HEK293 (cell line): ENCODE measurements around the gene ATXN1L.
A peak's percentile ranks its signal among the peaks of the same experiment; 100 is the strongest.

Experiments
- CTCF ChIA-PET: fragments of 350-600 bp; formaldehyde crosslinking; extraction: SDS; loops from one replicate; lab custom pipeline; 2021; ENCODE audit warnings: antibody characterized with exemption; lab: Yijun Ruan, JAX
- POLR2A ChIA-PET: fragments of 300-600 bp; formaldehyde crosslinking; extraction: SDS; loops from one replicate; lab custom pipeline; 2020; ENCODE audit warnings: antibody characterized with exemption, inconsistent platforms; lab: Yijun Ruan, JAX
- H3K27ac ChIP-seq: fragments of 200-500 bp; sonication (Bioruptor generic); 2 replicates; pipeline ENCODE4 v1.5.1; 2014; ENCODE audit warnings: low read depth, low read length, control low read depth, inconsistent platforms; ENCODE audit errors: extremely low read depth
- H3K36me3 ChIP-seq, 2 experiments: fragments of 200-500 bp in 1 of 2; sonication (Bioruptor generic) in 1 of 2; 1 replicate in 1 of 2; 2 replicates in 1 of 2; pipeline ENCODE4 v1.5.1; 2014 to 2017; ENCODE audit warnings: inconsistent platforms in 2 of 2, low read length in 2 of 2; ENCODE audit not compliant: control insufficient read depth in 2 of 2, insufficient read depth in 1 of 2
- H3K4me1 ChIP-seq: fragments of 200-500 bp; sonication (Bioruptor generic); 2 replicates; pipeline ENCODE4 v1.5.1; 2014; ENCODE audit warnings: mild to moderate bottlenecking, low read length, inconsistent platforms; ENCODE audit not compliant: control insufficient read depth, insufficient read depth
- H3K4me3 ChIP-seq: 2 replicates; pipeline ENCODE4 v1.5.1; 2011; ENCODE audit warnings: low read depth, mild to moderate bottlenecking, control low read depth, low read length, moderate library complexity
- H3K9me3 ChIP-seq: fragments of 200-500 bp; sonication (Bioruptor generic); 2 replicates; pipeline ENCODE4 v1.5.1; 2014; ENCODE audit warnings: low read depth, low read length, inconsistent platforms; ENCODE audit not compliant: control insufficient read depth, insufficient read depth
- KLF16 ChIP-seq: fragments of 450-650 bp; formaldehyde crosslinking; IDR thresholded peaks from 2 replicates; pipeline ENCODE4 v1.5.1; 2017; ENCODE audit warnings: missing biosample characterization, missing genetic modification characterization
- PATZ1 ChIP-seq: fragments of 450-650 bp; formaldehyde crosslinking; IDR thresholded peaks from 2 replicates; pipeline ENCODE4 v1.5.1; 2016; ENCODE audit warnings: missing biosample characterization, missing genetic modification characterization
- SCRT1 ChIP-seq: fragments of 450-650 bp; formaldehyde crosslinking; IDR thresholded peaks from 2 replicates; pipeline ENCODE4 v1.5.1; 2016; ENCODE audit warnings: missing biosample characterization, missing genetic modification characterization, borderline replicate concordance
- ZBTB17 ChIP-seq: fragments of 450-650 bp; formaldehyde crosslinking; IDR thresholded peaks from 2 replicates; pipeline ENCODE4 v1.5.1; 2016; ENCODE audit warnings: missing biosample characterization, missing genetic modification characterization
- ZBTB21 ChIP-seq: fragments of 450-650 bp; formaldehyde crosslinking; IDR thresholded peaks from 2 replicates; pipeline ENCODE4 v1.5.1; 2017; ENCODE audit warnings: missing biosample characterization, missing genetic modification characterization
- ZBTB26 ChIP-seq: fragments of 450-650 bp; formaldehyde crosslinking; optimal IDR thresholded peaks from 2 replicates; pipeline ENCODE3; 2016; ENCODE audit warnings: missing biosample characterization, mild to moderate bottlenecking, missing genetic modification characterization
- ZFP69B ChIP-seq: fragments of 450-650 bp; formaldehyde crosslinking; IDR thresholded peaks from 2 replicates; pipeline ENCODE4 v1.5.1; 2016; ENCODE audit warnings: missing biosample characterization, missing genetic modification characterization
- ZNF175 ChIP-seq: fragments of 450-650 bp; formaldehyde crosslinking; IDR thresholded peaks from 2 replicates; pipeline ENCODE4 v1.5.1; 2016; ENCODE audit warnings: missing biosample characterization, missing genetic modification characterization
- ZNF18 ChIP-seq: fragments of 450-650 bp; formaldehyde crosslinking; IDR thresholded peaks from 2 replicates; pipeline ENCODE4 v1.5.1; 2016; ENCODE audit warnings: missing biosample characterization, missing genetic modification characterization
- ZNF184 ChIP-seq: fragments of 450-650 bp; IDR thresholded peaks from 2 replicates; pipeline ENCODE4 v1.5.1; 2018; ENCODE audit warnings: missing biosample characterization, mild to moderate bottlenecking, missing genetic modification characterization
- ZNF24 ChIP-seq: fragments of 450-650 bp; formaldehyde crosslinking; IDR thresholded peaks from 2 replicates; pipeline ENCODE4 v1.5.1; 2016; ENCODE audit warnings: missing biosample characterization, missing genetic modification characterization
- ZNF266 ChIP-seq: fragments of 450-650 bp; formaldehyde crosslinking; IDR thresholded peaks from 2 replicates; pipeline ENCODE4 v1.5.1; 2016; ENCODE audit warnings: missing biosample characterization, missing genetic modification characterization, low read depth
- ZNF335 ChIP-seq: fragments of 450-650 bp; formaldehyde crosslinking; conservative IDR thresholded peaks from 2 replicates; pipeline ENCODE4 v1.5.1; 2016; ENCODE audit warnings: missing biosample characterization, missing genetic modification characterization
- ZNF426 ChIP-seq: fragments of 450-650 bp; formaldehyde crosslinking; IDR thresholded peaks from 2 replicates; pipeline ENCODE4 v1.5.1; 2017; ENCODE audit warnings: missing biosample characterization, missing genetic modification characterization, mild to moderate bottlenecking, inconsistent platforms, moderate library complexity
- ZNF521 ChIP-seq: fragments of 450-650 bp; formaldehyde crosslinking; IDR thresholded peaks from 2 replicates; pipeline ENCODE4 v1.5.1; 2017; ENCODE audit warnings: missing biosample characterization, mild to moderate bottlenecking, missing genetic modification characterization
- ZNF660 ChIP-seq: fragments of 450-650 bp; IDR thresholded peaks from 2 replicates; pipeline ENCODE4 v1.5.1; 2018; ENCODE audit warnings: missing biosample characterization, mild to moderate bottlenecking, missing genetic modification characterization
- ZNF692 ChIP-seq: fragments of 450-650 bp; formaldehyde crosslinking; IDR thresholded peaks from 2 replicates; pipeline ENCODE4 v1.5.1; 2016; ENCODE audit warnings: missing biosample characterization, missing genetic modification characterization

Gene ATXN1L

GRCh38 chr16:71803305-71803690 is 42.5 kb upstream of the ATXN1L start:
- peaks cover 20% of the 10 kb centered on the region in 2 experiments for H3K36me3 ChIP-seq
- ChIA-PET CTCF (no interaction called here), POLR2A (no interaction called here)

GRCh38 chr16:71807905-71808592 is 37.7 kb upstream of the ATXN1L start:
- H3K27ac ChIP-seq: peak overlapping the region; percentile 81
- peak overlapping the region; percentile 87 for H3K4me3 ChIP-seq
- peaks cover 8% of the 10 kb centered on the region for H3K4me1 ChIP-seq
- H3K9me3 ChIP-seq: no peaks in the 10 kb centered on the region
- TF ChIP-seq ZFP69B (tag by site-specific recombination) (peak; percentile 52), ZNF426 (tag by site-specific recombination) (no peak), ZNF660 (tag by site-specific recombination) (0 out of 2 replicates have a peak, but pooled peaks have one; percentile 5), ZNF266 (tag by site-specific recombination) (no peak), ZNF184 (tag by site-specific recombination) (no peak), ZNF692 (tag by site-specific recombination) (peak; percentile 16), ZNF18 (tag by site-specific recombination) (no peak), PATZ1 (no peak), ZBTB26 (no peak), ZNF521 (no peak), ZBTB17 (peak; percentile 67; the same call in 1 of the 2 replicates), ZNF335 (peak; percentile 89), KLF16 (tag by site-specific recombination) (no peak), SCRT1 (tag by site-specific recombination) (no peak)
- CTCF ChIA-PET: interaction anchor here (0.5 kb wide), 1 partner anchor 19 kb away, joined by 6 read pairs; no protein-coding TSS in a partner anchor
- H3K36me3 ChIP-seq: peaks cover 13 to 17% of the 10 kb centered on the region in 2 experiments
- POLR2A ChIA-PET: interaction anchor here (1.2 to 2.1 kb wide), 7 partner anchors 10 to 243 kb away, joined by 3 to 12 read pairs (median 5); partner anchors contain the start of genes ATXN1L, IST1 and ZNF821

More at GRCh38 chr16:71803305-71803690, 42.5 kb upstream of the ATXN1L start:
- H3K9me3 ChIP-seq: no peaks in the 10 kb centered on the region
- H3K4me1 ChIP-seq: 0 out of 2 replicates have a peak, but pooled peaks cover 4% of the 10 kb centered on the region
- TF ChIP-seq ZNF175: no peak
- no peak for TF ChIP-seq ZNF24 (tag by site-specific recombination)
- TF ChIP-seq ZBTB21 (tag by site-specific recombination): no peak
- no peak overlapping the region for H3K4me3 ChIP-seq
- no peak overlapping the region for H3K27ac ChIP-seq
